ENCODE measurements around the gene CHST4.

CHST4 gene

GRCh38 chr16:71547168-71547567, 20.9 kb downstream of the CHST4 start:
- Histone ChIP-seq H3K9me2 (replicated peaks; ENCODE audit: control insufficient read depth, low read length) (no peaks in the 10 kb centered on the region), H3K79me2 (ENCODE audit: control insufficient read depth, low read length) (no peaks in the 10 kb centered on the region)
- no peak for TF ChIP-seq CTCF (IDR thresholded peaks at IDR 0.05; ENCODE audit: low read depth, low read length, poor library complexity, severe bottlenecking)
- no peak for TF ChIP-seq EZH2phosphoT487 (IDR thresholded peaks at IDR 0.05; ENCODE audit: borderline replicate concordance, low read length)

GRCh38 chr16:71552698-71553503, 26.7 kb downstream of the CHST4 start:
- Histone ChIP-seq H3K4me3 (ENCODE audit: low read length) (no peak overlapping the region), H4K20me1 (ENCODE audit: control insufficient read depth, insufficient read depth, low read depth, low read length) (no peaks in the 10 kb centered on the region), H3K79me2 (ENCODE audit: control insufficient read depth, low read length) (no peaks in the 10 kb centered on the region), H3K9me3 (ENCODE audit: control insufficient read depth, insufficient read depth, low read length) (no peaks in the 10 kb centered on the region), H3K36me3 (ENCODE audit: control insufficient read depth, low read length) (no peaks in the 10 kb centered on the region), H3K9me2 (replicated peaks; ENCODE audit: control insufficient read depth, low read length) (no peaks in the 10 kb centered on the region), H3K4me1 (ENCODE audit: control insufficient read depth, low read length) (no peaks in the 10 kb centered on the region), H3K27ac (ENCODE audit: low read depth, low read length) (no peak overlapping the region), H3K27me3 (ENCODE audit: control insufficient read depth, low read length) (no peaks in the 10 kb centered on the region), H3K4me2 (ENCODE audit: low read length) (no peak overlapping the region), H3F3A (ENCODE audit: control insufficient read depth, insufficient read depth) (no peaks in the 10 kb centered on the region)
- TF ChIP-seq EZH2phosphoT487 (IDR thresholded peaks at IDR 0.05; ENCODE audit: borderline replicate concordance, low read length) (no peak), CTCF (IDR thresholded peaks at IDR 0.05; ENCODE audit: low read depth, low read length, poor library complexity, severe bottlenecking) (peak; percentile 40)

More at GRCh38 chr16:71547168-71547567, 20.9 kb downstream of the CHST4 start:
- H3K27me3 ChIP-seq (ENCODE audit: control insufficient read depth, low read length): peaks cover 10% of the 10 kb centered on the region; the same call in 1 of the 2 replicates
- H3K4me3 ChIP-seq (ENCODE audit: low read length): no peak overlapping the region
- no peaks in the 10 kb centered on the region for H3K4me1 ChIP-seq (ENCODE audit: control insufficient read depth, low read length)
- H3K4me2 ChIP-seq (ENCODE audit: low read length): no peak overlapping the region
- H3K9me3 ChIP-seq (ENCODE audit: control insufficient read depth, insufficient read depth, low read length): no peaks in the 10 kb centered on the region
- H3K36me3 ChIP-seq (ENCODE audit: control insufficient read depth, low read length): no peaks in the 10 kb centered on the region
- H4K20me1 ChIP-seq (ENCODE audit: control insufficient read depth, insufficient read depth, low read depth, low read length): no peaks in the 10 kb centered on the region
- H3K27ac ChIP-seq (ENCODE audit: low read depth, low read length): no peak overlapping the region
- H3F3A ChIP-seq (ENCODE audit: control insufficient read depth, insufficient read depth): no peaks in the 10 kb centered on the region

- Histone ChIP-seq H3K36me3 (ENCODE audit: control insufficient read depth, low read length) (no peaks in the 10 kb centered on the region), H3K4me2 (ENCODE audit: low read length) (no peak overlapping the region), H3K79me2 (ENCODE audit: control insufficient read depth, low read length) (no peaks in the 10 kb centered on the region), H3K9me2 (replicated peaks; ENCODE audit: control insufficient read depth, low read length) (no peaks in the 10 kb centered on the region), H3K27ac (ENCODE audit: low read depth, low read length) (no peak overlapping the region), H3K9me3 (ENCODE audit: control insufficient read depth, insufficient read depth, low read length) (no peaks in the 10 kb centered on the region), H3K27me3 (ENCODE audit: control insufficient read depth, low read length) (no peaks in the 10 kb centered on the region), H3F3A (ENCODE audit: control insufficient read depth, insufficient read depth) (no peaks in the 10 kb centered on the region), H3K4me1 (ENCODE audit: control insufficient read depth, low read length) (no peaks in the 10 kb centered on the region), H4K20me1 (ENCODE audit: control insufficient read depth, insufficient read depth, low read depth, low read length) (no peaks in the 10 kb centered on the region), H3K4me3 (ENCODE audit: low read length) (no peak overlapping the region)
- no peak for TF ChIP-seq CTCF (IDR thresholded peaks at IDR 0.05; ENCODE audit: low read depth, low read length, poor library complexity, severe bottlenecking)
- TF ChIP-seq EZH2phosphoT487 (IDR thresholded peaks at IDR 0.05; ENCODE audit: borderline replicate concordance, low read length): no peak
Measured at GRCh38 chr16:71555230-71555891, 29.1 kb downstream of the CHST4 start.
